Left ventricle myocardium inferior (tissue), 1 donor: ENCODE results near the gene DNAJC2. TPM values are rescaled to one million over a fixed set of nuclear protein-coding genes. Genes with fewer than 3 reads are reported as not detected.

Experiments
- DNase-seq: peaks from one replicate; pipeline ENCODE4 v3.0.0-alpha.2; 2020
- H3K27ac ChIP-seq: fragments of 200-600 bp; replicated peaks from 2 replicates; pipeline ENCODE4 v1.8.0; 2021
- H3K27me3 ChIP-seq: fragments of 200-600 bp; 2 replicates; pipeline ENCODE4 v1.8.0; 2021; ENCODE audit warnings: low read depth
- H3K36me3 ChIP-seq: fragments of 200-600 bp; 2 replicates; pipeline ENCODE4 v1.8.0; 2021
- H3K4me1 ChIP-seq: fragments of 200-600 bp; 2 replicates; pipeline ENCODE4 v1.8.0; 2021
- H3K4me3 ChIP-seq: fragments of 200-600 bp; 2 replicates; pipeline ENCODE4 v1.8.0; 2021; ENCODE audit warnings: mild to moderate bottlenecking, moderate library complexity
- H3K9me3 ChIP-seq: fragments of 200-600 bp; replicated peaks from 2 replicates; pipeline ENCODE4 v1.8.0; 2021
- intact Hi-C: fragments of 100-400 bp; cut with micrococcal nuclease; formaldehyde crosslinking; loops from one replicate; pipeline ENCODE4 v1.11.0; 2022
- total RNA-seq: library from RNA; stranded (reverse); fragmentation: NEBNext Ultra II Directional; extraction: Animal tissue kit (Norgen Biotek cat#: 25700); gene quantifications from one replicate; pipeline ENCODE4 v1.2.1, GENCODE V29; 2021
- TF ChIP-seq, protein P1 (sequence below): fragments of 200-600 bp; IDR thresholded peaks from 2 replicates; pipeline ENCODE4 v1.8.0; 2021; ENCODE audit warnings: antibody characterized with exemption, mild to moderate bottlenecking, borderline replicate concordance
- donor health status: DM: no; HTN: yes; CAD: no; lungs with severe emphysema.

DNAJC2 gene
- total RNA-seq, 1 donor from 2014 or later = 13.9 TPM

DNA sequence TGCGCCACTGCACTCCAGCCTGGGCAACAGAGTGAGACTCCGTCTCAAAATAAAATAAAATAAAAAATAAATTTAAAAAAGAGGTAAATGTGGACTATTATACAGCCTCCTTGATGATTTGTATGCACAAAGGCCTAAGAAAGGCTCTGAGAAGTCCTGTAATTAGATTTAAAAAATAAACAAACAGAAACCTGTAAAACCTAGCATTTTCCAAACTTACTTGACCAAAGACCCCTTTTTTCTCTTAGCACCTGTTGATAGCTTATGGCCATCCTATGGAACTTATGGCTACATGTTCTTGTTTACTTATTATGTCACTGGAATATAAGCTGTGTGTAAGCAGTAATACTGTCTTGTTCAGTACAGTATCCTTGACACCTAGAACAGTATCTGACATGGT is 5.7 kb downstream of the DNAJC2 start:
- H3K4me3 ChIP-seq = no peak overlapping the region
- H3K4me1 ChIP-seq = peaks cover 29% of the 10 kb centered on the region
- no peaks in the 10 kb centered on the region for H3K27me3 ChIP-seq
- intact Hi-C loops = no loop called here
- no peak for DNase-seq
- H3K9me3 ChIP-seq = no peaks in the 10 kb centered on the region
- H3K27ac ChIP-seq = no peak overlapping the region
- TF ChIP-seq, protein P1, sequence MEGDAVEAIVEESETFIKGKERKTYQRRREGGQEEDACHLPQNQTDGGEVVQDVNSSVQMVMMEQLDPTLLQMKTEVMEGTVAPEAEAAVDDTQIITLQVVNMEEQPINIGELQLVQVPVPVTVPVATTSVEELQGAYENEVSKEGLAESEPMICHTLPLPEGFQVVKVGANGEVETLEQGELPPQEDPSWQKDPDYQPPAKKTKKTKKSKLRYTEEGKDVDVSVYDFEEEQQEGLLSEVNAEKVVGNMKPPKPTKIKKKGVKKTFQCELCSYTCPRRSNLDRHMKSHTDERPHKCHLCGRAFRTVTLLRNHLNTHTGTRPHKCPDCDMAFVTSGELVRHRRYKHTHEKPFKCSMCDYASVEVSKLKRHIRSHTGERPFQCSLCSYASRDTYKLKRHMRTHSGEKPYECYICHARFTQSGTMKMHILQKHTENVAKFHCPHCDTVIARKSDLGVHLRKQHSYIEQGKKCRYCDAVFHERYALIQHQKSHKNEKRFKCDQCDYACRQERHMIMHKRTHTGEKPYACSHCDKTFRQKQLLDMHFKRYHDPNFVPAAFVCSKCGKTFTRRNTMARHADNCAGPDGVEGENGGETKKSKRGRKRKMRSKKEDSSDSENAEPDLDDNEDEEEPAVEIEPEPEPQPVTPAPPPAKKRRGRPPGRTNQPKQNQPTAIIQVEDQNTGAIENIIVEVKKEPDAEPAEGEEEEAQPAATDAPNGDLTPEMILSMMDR = no peak
- H3K36me3 ChIP-seq = peaks cover 77% of the 10 kb centered on the region

DNA sequence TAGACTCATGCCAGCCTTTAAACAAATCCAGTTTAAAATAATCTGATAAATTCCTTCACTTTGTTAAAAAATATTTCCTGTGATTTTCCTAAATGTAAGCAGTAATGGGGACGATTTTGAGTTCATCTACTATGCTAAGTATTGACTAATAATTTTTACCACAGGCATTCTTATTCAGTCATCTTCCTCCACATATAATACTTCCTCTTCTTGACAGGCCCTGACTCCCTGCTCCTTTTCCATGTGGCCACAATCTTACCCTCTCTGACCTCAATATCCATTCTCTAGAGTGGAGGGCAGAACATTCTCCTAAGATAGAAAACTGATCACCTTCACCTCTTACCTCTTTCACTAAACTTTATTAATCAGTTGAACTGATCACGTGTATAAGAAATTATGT is 7.8 kb downstream of the DNAJC2 start:
- Histone ChIP-seq H3K27me3 (no peaks in the 10 kb centered on the region), H3K36me3 (peaks cover 77% of the 10 kb centered on the region), H3K4me3 (no peak overlapping the region), H3K9me3 (no peaks in the 10 kb centered on the region), H3K27ac (no peak overlapping the region), H3K4me1 (peaks cover 10% of the 10 kb centered on the region)
- DNase-seq = no peak
- TF ChIP-seq, protein P1 = no peak
- intact Hi-C loops = no loop called here

DNA sequence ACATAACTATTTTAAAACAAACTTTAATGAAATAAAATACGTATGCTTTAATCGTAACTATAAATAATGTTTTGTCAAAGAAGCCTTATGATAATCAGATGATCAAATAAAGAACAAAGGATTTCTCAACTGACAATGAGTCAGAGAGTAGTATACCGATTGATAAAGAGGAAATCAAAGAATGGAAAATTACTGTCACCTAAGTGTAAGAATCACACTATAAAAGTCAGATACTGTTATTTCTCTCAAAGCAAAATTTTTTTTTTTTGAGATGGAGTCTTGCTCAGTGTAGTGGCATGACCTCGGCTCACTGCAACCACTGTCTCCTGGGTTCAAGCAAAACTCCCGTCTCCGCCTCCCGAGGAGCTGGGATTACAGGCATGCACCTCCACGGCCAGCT is 18.8 kb downstream of the DNAJC2 start:
- Histone ChIP-seq H3K27ac (no peak overlapping the region), H3K9me3 (no peaks in the 10 kb centered on the region), H3K4me3 (no peak overlapping the region), H3K27me3 (no peaks in the 10 kb centered on the region), H3K36me3 (peaks cover 70% of the 10 kb centered on the region), H3K4me1 (no peaks in the 10 kb centered on the region)
- intact Hi-C loops = no loop called here
- no peak for DNase-seq
- TF ChIP-seq, protein P1 = no peak

DNA sequence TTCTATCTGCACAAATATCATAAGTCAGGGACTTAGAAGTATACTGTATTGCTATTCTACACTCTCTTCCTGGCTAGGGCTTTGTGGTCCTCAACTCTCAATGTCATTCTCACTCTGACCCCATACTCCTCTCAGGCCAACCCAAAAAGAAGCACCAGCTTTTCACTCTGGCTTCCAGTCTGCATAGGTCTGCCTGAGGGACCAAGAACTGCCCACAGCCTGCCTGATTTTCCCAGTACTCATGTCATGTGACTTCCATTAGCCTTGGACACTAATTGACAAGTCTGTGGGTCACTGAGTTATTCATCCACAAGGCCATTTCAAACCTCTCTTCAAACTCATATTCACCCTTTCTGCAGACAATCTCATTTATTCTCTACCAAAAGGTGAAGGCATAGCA is 27.6 kb downstream of the DNAJC2 start:
- Histone ChIP-seq H3K9me3 (no peaks in the 10 kb centered on the region), H3K4me1 (peaks cover 14% of the 10 kb centered on the region), H3K27me3 (no peaks in the 10 kb centered on the region), H3K36me3 (peaks cover 99% of the 10 kb centered on the region), H3K4me3 (no peak overlapping the region), H3K27ac (no peak overlapping the region)
- intact Hi-C loops = no loop called here
- no peak for DNase-seq
- TF ChIP-seq, protein P1 = no peak

DNA sequence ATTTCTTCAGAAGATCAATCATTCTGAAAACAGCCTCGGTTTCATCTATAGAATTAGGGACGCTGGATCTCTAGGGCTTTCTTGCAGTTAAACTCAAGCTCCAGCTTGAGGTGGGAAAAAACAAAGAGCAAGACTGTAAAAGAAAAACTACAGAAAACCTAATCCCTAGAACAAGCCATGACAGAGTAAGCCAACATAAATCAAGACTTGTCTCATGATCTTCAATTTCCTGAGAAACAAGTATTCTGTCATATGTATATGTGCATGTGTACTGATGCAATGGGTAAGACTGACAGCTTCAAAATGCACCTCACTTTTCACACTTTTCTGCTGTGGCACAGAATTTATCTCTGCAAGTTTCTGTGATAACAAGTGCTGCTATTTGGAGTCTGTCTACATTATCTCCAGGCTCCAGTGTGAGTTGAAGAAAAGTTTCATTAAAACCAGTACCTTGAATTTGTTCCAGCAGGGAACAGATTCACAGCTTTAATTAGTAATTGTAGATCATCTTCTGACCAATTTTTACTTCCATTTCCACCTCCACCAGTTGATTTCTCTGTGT is 28.1 kb downstream of the DNAJC2 start:
- H3K9me3 ChIP-seq = no peaks in the 10 kb centered on the region
- intact Hi-C loops = no loop called here
- TF ChIP-seq, protein P1 = no peak
- no peak for DNase-seq
- H3K27ac ChIP-seq = no peak overlapping the region
- no peaks in the 10 kb centered on the region for H3K27me3 ChIP-seq
- H3K4me3 ChIP-seq = no peak overlapping the region
- peaks cover 14% of the 10 kb centered on the region for H3K4me1 ChIP-seq
- peaks cover 99% of the 10 kb centered on the region for H3K36me3 ChIP-seq

DNA sequence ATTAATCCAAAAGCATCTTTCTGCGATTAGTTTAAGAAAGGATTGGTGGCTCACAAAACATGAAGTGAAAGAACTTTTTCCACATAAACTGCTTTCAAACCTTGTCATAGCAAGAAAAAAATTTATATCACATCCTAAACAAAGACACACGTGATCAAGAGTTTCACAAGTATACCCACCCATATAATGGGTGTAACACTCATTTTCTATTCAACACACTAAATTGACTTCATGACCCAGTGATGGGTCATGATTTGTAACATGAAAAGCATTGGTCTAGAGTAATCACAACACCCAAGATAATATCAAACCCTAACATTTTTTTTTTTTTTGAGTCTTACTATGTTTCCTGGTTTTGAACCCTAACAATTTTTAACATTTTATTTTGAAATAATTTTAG is 29.7 kb downstream of the DNAJC2 start:
- H3K4me1 ChIP-seq = peaks cover 14% of the 10 kb centered on the region
- TF ChIP-seq, protein P1 = no peak
- H3K9me3 ChIP-seq = no peaks in the 10 kb centered on the region
- no peak overlapping the region for H3K27ac ChIP-seq
- no peak overlapping the region for H3K4me3 ChIP-seq
- intact Hi-C loops = no loop called here
- H3K36me3 ChIP-seq = peaks cover 99% of the 10 kb centered on the region
- no peak for DNase-seq
- no peaks in the 10 kb centered on the region for H3K27me3 ChIP-seq
